HepG2 (cell line): ENCODE measurements around the gene SLC25A44. TPM values are rescaled to one million over a fixed set of nuclear protein-coding genes. Genes with fewer than 3 reads are reported as not detected.

ENCODE experiments used
- ATAC-seq: fragments of 200-7000 bp; cut with Tn5 transposase; 3 replicates; pipeline ENCODE4 v1.9.1; 2020; ENCODE audit warnings: mild to moderate bottlenecking, moderate library complexity
- BruUV-seq: library from RNA; stranded (reverse); fragments of 400-500 nt; replicated peaks from 2 replicates; lab custom pipeline; 2021; lab: Mats Ljungman, UMichigan
- CTCF ChIA-PET: fragments of 300-600 bp; formaldehyde crosslinking; extraction: SDS; loops from one replicate; lab custom pipeline; 2021; ENCODE audit warnings: low total read pairs, inconsistent platforms, low intra/inter-chr PET ratio; lab: Yijun Ruan, JAX
- POLR2A ChIA-PET: fragments of 350-600 bp; sonication (Branson Sonifier 250); formaldehyde crosslinking; loops from one replicate; lab custom pipeline; 2020; ENCODE audit warnings: antibody characterized with exemption, inconsistent platforms; lab: Yijun Ruan, JAX
- DNase-seq: peaks from one replicate; pipeline ENCODE4 v3.0.0-alpha.2; 2015; ENCODE audit warnings: low spot score
- FAIRE-seq: peaks from 3 replicates; lab custom pipeline; 2011; peaks lifted over from hg19 to GRCh38; lab: Jason Lieb, UNC
- H2AFZ ChIP-seq: one replicate; pipeline ENCODE4 v1.6.1; 2011; ENCODE audit warnings: low read length, inconsistent platforms
- H3K27ac ChIP-seq: fragments of 300-600 bp; 3 replicates; pipeline ENCODE4 v1.8.0; 2011; ENCODE audit warnings: mixed run types, mild to moderate bottlenecking, mixed read lengths, low read length, inconsistent platforms; ENCODE audit not compliant: insufficient read depth; ENCODE audit errors: extremely low read length
- H3K27me3 ChIP-seq, 2 experiments: fragments of 200-600 bp in 1 of 2; 2 replicates in 1 of 2; 3 replicates in 1 of 2; pipeline versions ENCODE4 v1.6.0 to v1.8.0; 2011; ENCODE audit warnings: low read length in 2 of 2, mild to moderate bottlenecking in 2 of 2, moderate library complexity in 2 of 2, inconsistent platforms in 1 of 2; ENCODE audit not compliant: insufficient read depth in 2 of 2, control insufficient read depth in 1 of 2
- H3K36me3 ChIP-seq, 2 experiments: fragments of 200-600 bp in 1 of 2; replicated peaks in 1 of 2; 2 replicates in 1 of 2; 3 replicates in 1 of 2; pipeline versions ENCODE4 v1.5.1 to v1.8.0; 2011; ENCODE audit warnings: low read length in 2 of 2, inconsistent platforms in 1 of 2; ENCODE audit not compliant: insufficient read depth in 2 of 2, control insufficient read depth in 1 of 2
- H3K4me1 ChIP-seq: 2 replicates; pipeline ENCODE4 v1.5.1; 2012; ENCODE audit warnings: low read length, inconsistent platforms; ENCODE audit not compliant: insufficient read depth
- H3K4me2 ChIP-seq: 2 replicates; pipeline ENCODE4 v1.6.0; 2011; ENCODE audit warnings: low read depth, low read length, inconsistent platforms
- H3K4me3 ChIP-seq, 3 experiments: fragments of 200-600 bp in 1 of 3; sonication (generic), shearing (Covaris generic) in 1 of 3; replicated peaks in 1 of 3; 2 replicates each; pipeline ENCODE4 v1.5.1; 2011 to 2016; ENCODE audit warnings: low read length in 3 of 3, inconsistent platforms in 2 of 3, low read depth in 2 of 3, mild to moderate bottlenecking in 2 of 3, control low read depth in 1 of 3, mixed read lengths in 1 of 3; ENCODE audit not compliant: insufficient read depth in 1 of 3
- H3K79me2 ChIP-seq: one replicate; pipeline ENCODE4 v1.6.1; 2011; ENCODE audit warnings: low read length, inconsistent platforms; ENCODE audit not compliant: insufficient read depth
- H3K9ac ChIP-seq: 2 replicates; pipeline ENCODE4 v1.6.0; 2011; ENCODE audit warnings: mild to moderate bottlenecking, low read depth, low read length, inconsistent platforms; ENCODE audit not compliant: insufficient read depth
- H3K9me3 ChIP-seq: 2 replicates; pipeline ENCODE4 v1.5.1; 2012; ENCODE audit warnings: mild to moderate bottlenecking, low read length
- H4K20me1 ChIP-seq: 2 replicates; pipeline ENCODE4 v1.6.0; 2011; ENCODE audit warnings: inconsistent platforms, mild to moderate bottlenecking, low read length, moderate library complexity; ENCODE audit not compliant: insufficient read depth
- CBX5 ChIP-seq: sonication (generic); formaldehyde crosslinking; IDR thresholded peaks from 2 replicates; pipeline ENCODE4 v1.4.0; 2020; ENCODE audit warnings: missing genetic modification reagents, borderline replicate concordance
- MBD4 ChIP-seq: IDR thresholded peaks from 2 replicates; pipeline ENCODE4 v1.6.1; 2012; ENCODE audit warnings: low read length, inconsistent platforms, borderline replicate concordance
- SAP130 ChIP-seq: IDR thresholded peaks from 2 replicates; pipeline ENCODE4 v1.6.1; 2016; ENCODE audit warnings: low read depth
- ZNF20 ChIP-seq: sonication (generic); formaldehyde crosslinking; IDR thresholded peaks from 2 replicates; pipeline ENCODE4 v1.4.0; 2020; ENCODE audit warnings: mild to moderate bottlenecking, moderate library complexity, missing genetic modification reagents
- ZNF704 ChIP-seq: sonication (generic); formaldehyde crosslinking; IDR thresholded peaks from 2 replicates; pipeline ENCODE4 v1.8.1; 2023; ENCODE audit warnings: mild to moderate bottlenecking, inconsistent platforms, moderate library complexity, missing genetic modification reagents, borderline replicate concordance
- in situ Hi-C: cut with HindIII; loops from 2 replicates; pipeline ENCODE4 v1.10.0; 2017; ENCODE audit warnings: low pct_unique_long_range_greater_than_20kb; ENCODE audit not compliant: extremely low pct_ligation_motif_present
- intact Hi-C: fragments of 100-400 bp; cut with micrococcal nuclease; formaldehyde crosslinking; loops from one replicate; pipeline ENCODE4 v1.10.0; 2022; ENCODE audit not compliant: unreplicated experiment
- polyA plus RNA-seq, 8 experiments: library from polyadenylated mRNA; depleted of rRNA in 3 of 8; stranded (reverse) in 7 of 8; unstranded in 1 of 8; fragments of >200 nt; fragmentation: Illumina TruSeq in 4 of 8; extraction: Trizol in 4 of 8; gene quantifications; 2 replicates each; pipeline versions ENCODE4 v1.2.1 to v1.2.3, GENCODE V29; 2011 to 2016; ENCODE audit warnings: low read depth in 4 of 8, missing spikeins in 1 of 8, mixed read lengths in 1 of 8; ENCODE audit not compliant: insufficient read depth in 1 of 8
- total RNA-seq, 5 experiments: library from RNA; depleted of rRNA; stranded (reverse); fragments of >200 nt; fragmentation: Illumina TruSeq; extraction: Trizol; gene quantifications; 2 replicates each; pipeline ENCODE4 v1.2.3, GENCODE V29; 2016; ENCODE audit warnings: low read depth in 1 of 5
- TF ChIP-seq, protein P1 (sequence below): IDR thresholded peaks from 2 replicates; pipeline ENCODE4 v1.6.1; 2016; ENCODE audit warnings: low read depth, missing genetic modification reagents, missing compliant biosample characterization

The SLC25A44 gene
- total and polyA plus RNA-seq, 2 of the 13 experiments (the other 11 are each of a cell fraction or from before 2014, with no cell fraction given) = 10.7 to 13.4 TPM

- POLR2A ChIA-PET = interaction anchor here (1.5 kb wide), 1 partner anchor 10 kb away, joined by 8 read pairs; the partner anchor contains the start of gene PMF1
- intact Hi-C loops = loop anchor here (10.0 kb wide), 1 partner anchor 891 kb away; the partner anchor contains the start of gene ETV3L
- no TSS peak for BruUV-seq
- no peak overlapping the region for H3K27ac ChIP-seq
- H3K27me3 ChIP-seq = no peaks in the 10 kb centered on the region
- peaks cover 14 to 47% of the 10 kb centered on the region in 2 experiments for H3K36me3 ChIP-seq
- CTCF ChIA-PET = no interaction called here
- no peaks in the 10 kb centered on the region for H3K79me2 ChIP-seq
- H2AFZ ChIP-seq = no peak overlapping the region
- no peak overlapping the region for H3K4me3 ChIP-seq
- no peak overlapping the region for H3K4me2 ChIP-seq
- TF ChIP-seq CBX5 (no peak), ZNF704 (no peak), MBD4 (no peak), ZNF20 (no peak), SAP130 (CRISPR knock-in tag) (no peak)
- TF ChIP-seq, protein P1, sequence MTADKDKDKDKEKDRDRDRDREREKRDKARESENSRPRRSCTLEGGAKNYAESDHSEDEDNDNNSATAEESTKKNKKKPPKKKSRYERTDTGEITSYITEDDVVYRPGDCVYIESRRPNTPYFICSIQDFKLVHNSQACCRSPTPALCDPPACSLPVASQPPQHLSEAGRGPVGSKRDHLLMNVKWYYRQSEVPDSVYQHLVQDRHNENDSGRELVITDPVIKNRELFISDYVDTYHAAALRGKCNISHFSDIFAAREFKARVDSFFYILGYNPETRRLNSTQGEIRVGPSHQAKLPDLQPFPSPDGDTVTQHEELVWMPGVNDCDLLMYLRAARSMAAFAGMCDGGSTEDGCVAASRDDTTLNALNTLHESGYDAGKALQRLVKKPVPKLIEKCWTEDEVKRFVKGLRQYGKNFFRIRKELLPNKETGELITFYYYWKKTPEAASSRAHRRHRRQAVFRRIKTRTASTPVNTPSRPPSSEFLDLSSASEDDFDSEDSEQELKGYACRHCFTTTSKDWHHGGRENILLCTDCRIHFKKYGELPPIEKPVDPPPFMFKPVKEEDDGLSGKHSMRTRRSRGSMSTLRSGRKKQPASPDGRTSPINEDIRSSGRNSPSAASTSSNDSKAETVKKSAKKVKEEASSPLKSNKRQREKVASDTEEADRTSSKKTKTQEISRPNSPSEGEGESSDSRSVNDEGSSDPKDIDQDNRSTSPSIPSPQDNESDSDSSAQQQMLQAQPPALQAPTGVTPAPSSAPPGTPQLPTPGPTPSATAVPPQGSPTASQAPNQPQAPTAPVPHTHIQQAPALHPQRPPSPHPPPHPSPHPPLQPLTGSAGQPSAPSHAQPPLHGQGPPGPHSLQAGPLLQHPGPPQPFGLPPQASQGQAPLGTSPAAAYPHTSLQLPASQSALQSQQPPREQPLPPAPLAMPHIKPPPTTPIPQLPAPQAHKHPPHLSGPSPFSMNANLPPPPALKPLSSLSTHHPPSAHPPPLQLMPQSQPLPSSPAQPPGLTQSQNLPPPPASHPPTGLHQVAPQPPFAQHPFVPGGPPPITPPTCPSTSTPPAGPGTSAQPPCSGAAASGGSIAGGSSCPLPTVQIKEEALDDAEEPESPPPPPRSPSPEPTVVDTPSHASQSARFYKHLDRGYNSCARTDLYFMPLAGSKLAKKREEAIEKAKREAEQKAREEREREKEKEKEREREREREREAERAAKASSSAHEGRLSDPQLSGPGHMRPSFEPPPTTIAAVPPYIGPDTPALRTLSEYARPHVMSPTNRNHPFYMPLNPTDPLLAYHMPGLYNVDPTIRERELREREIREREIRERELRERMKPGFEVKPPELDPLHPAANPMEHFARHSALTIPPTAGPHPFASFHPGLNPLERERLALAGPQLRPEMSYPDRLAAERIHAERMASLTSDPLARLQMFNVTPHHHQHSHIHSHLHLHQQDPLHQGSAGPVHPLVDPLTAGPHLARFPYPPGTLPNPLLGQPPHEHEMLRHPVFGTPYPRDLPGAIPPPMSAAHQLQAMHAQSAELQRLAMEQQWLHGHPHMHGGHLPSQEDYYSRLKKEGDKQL (CRISPR knock-in tag) = no peak
- no peak for FAIRE-seq
- no peak overlapping the region for H3K9ac ChIP-seq
- H3K4me1 ChIP-seq = peaks cover 11% of the 10 kb centered on the region
- in situ Hi-C loops = no loop called here
- no peak for ATAC-seq
- no peaks in the 10 kb centered on the region for H3K9me3 ChIP-seq
- DNase-seq = no peak
- no peaks in the 10 kb centered on the region for H4K20me1 ChIP-seq
Measured at GRCh38 chr1:156203331-156203730, 9.4 kb downstream of the SLC25A44 start.
